ENCODE measurements around the gene ENPP6.

DNA sequence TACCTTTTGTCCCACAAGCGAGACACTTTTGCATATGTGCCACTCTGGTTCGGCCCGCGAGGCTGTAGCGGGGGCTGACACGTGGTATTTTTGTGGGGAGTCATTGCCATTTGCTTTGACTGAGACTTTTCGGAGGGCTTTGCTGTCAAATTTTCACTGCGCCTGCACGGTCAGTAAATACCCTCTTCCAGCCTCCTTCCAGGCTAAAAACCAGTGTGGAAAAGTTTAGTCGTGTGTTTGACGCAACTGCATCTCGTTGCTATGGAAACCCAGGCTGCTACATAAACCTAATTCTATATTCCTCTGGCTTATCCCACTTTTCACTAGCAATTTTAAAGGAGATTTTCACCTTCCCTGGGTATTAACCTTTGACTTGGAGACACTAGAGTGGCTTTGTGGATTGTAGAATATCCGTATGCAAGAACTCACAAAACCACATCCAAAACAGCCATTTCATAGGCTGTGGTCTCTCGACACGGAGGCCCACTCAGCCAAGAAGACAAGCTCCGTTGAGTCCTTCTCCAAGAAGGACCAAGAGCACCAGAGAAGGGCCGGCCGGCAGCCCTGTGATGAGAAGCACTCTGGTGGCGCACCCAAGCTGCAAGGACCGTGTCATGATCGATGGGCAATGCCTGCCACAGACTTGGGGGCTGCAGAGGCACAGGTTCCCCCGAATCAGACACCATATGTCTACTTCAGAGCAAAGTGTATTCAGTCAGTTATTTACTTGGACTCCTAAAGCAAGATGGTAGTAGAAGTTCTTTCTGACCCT, 38.4 kb upstream of the ENPP6 start:
- TF ChIP-seq, protein P1, sequence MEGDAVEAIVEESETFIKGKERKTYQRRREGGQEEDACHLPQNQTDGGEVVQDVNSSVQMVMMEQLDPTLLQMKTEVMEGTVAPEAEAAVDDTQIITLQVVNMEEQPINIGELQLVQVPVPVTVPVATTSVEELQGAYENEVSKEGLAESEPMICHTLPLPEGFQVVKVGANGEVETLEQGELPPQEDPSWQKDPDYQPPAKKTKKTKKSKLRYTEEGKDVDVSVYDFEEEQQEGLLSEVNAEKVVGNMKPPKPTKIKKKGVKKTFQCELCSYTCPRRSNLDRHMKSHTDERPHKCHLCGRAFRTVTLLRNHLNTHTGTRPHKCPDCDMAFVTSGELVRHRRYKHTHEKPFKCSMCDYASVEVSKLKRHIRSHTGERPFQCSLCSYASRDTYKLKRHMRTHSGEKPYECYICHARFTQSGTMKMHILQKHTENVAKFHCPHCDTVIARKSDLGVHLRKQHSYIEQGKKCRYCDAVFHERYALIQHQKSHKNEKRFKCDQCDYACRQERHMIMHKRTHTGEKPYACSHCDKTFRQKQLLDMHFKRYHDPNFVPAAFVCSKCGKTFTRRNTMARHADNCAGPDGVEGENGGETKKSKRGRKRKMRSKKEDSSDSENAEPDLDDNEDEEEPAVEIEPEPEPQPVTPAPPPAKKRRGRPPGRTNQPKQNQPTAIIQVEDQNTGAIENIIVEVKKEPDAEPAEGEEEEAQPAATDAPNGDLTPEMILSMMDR (conservative IDR thresholded peaks at IDR 0.05; ENCODE audit: low read length), result no peak
- no peak for TF ChIP-seq EZH2phosphoT487 (IDR thresholded peaks at IDR 0.05; ENCODE audit: borderline replicate concordance)
